Dermis blood vessel endothelial cell (primary cell): ENCODE data around the gene DEF6. TPM values are rescaled to one million over a fixed set of nuclear protein-coding genes. Genes with fewer than 3 reads are reported as not detected.
"Not testable (repeated sequence)": the region's sequence is repeated elsewhere in the genome, so short reads cannot be mapped to it uniquely, and the experiment has no call there.

ENCODE experiments used
- DNase-seq: peaks from one replicate; pipeline ENCODE4 v3.0.0; 2010
- total RNA-seq: library from RNA; depleted of rRNA; stranded (reverse); fragments of >200 nt; gene quantifications from 2 replicates; pipeline ENCODE4 v1.2.3, GENCODE V29; 2014

DEF6 gene
- total RNA-seq, 1 donor from 2014 or later, result 1.0 TPM

DNA sequence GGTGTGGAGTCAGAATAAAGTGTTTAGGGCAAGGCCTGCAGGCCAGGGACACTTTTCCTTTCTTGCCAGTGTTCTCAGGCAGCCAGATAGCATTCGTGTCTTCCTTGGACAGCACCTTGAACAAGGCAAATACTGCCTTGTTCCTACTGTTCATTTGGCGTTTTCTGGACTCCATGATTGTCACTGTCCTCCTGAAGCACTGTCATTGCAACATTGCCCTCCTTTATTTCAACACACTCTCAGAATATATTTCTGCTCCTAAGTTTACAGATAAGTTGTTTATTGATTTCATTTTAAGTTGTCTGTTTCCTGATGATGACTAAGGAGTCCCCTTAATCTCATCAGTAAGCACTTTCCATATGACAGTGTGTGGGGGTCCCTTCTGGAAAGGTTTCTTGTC lies 15.1 kb upstream of the DEF6 start:
- DNase-seq, result no peak

- no peak for DNase-seq
Measured at GRCh38 chr6:35283361-35283760, 14.3 kb upstream of the DEF6 start.

- DNase-seq, result no peak
Measured at GRCh38 chr6:35287671-35288396, 9.8 kb upstream of the DEF6 start.

GRCh38 chr6:35288834-35289233 lies 8.8 kb upstream of the DEF6 start:
- no peak for DNase-seq

DNA sequence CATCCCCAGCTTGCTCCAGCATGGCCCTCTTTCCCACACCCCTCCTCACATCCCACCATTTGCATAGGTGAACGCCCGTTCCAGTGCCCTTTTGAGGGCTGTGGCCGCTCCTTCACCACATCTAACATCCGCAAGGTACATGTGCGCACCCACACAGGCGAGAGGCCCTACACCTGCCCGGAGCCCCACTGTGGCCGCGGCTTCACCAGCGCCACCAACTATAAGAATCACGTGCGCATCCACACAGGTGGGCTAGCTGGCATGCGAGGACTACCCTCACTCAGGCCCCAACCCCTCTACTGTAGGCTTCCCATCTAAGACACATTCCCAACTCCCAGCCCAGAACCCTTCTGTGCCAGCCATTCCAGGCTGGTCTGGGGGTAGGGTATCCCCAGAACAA lies 6.1 kb upstream of the DEF6 start:
- no peak for DNase-seq

GRCh38 chr6:35292494-35292893 lies 5.1 kb upstream of the DEF6 start:
- no peak for DNase-seq

- DNase-seq, result no peak
Measured at GRCh38 chr6:35293681-35294080, 3.9 kb upstream of the DEF6 start.

GRCh38 chr6:35294308-35294945 lies 3.2 kb upstream of the DEF6 start:
- peak; percentile 68 for DNase-seq

DNA sequence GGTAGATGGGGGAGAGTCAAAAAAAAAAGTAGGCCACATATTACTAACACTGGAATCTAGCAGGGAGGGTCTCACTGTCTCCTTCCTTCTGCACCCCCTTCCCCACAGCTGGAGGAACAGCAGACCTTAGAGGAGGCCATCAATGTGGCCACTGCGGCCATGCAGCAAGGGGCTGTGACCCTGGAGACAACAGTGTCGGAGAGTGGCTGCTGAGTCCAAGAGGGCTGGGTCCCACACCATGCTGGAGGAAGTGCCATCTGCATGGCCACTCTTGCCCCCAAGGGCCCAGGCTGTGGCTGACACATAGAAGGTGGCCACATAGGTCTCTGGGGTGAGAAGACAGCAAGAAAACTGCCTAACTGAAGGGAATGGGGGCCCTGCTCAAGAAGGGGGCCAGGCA lies 2.6 kb upstream of the DEF6 start:
- no peak for DNase-seq

DNA sequence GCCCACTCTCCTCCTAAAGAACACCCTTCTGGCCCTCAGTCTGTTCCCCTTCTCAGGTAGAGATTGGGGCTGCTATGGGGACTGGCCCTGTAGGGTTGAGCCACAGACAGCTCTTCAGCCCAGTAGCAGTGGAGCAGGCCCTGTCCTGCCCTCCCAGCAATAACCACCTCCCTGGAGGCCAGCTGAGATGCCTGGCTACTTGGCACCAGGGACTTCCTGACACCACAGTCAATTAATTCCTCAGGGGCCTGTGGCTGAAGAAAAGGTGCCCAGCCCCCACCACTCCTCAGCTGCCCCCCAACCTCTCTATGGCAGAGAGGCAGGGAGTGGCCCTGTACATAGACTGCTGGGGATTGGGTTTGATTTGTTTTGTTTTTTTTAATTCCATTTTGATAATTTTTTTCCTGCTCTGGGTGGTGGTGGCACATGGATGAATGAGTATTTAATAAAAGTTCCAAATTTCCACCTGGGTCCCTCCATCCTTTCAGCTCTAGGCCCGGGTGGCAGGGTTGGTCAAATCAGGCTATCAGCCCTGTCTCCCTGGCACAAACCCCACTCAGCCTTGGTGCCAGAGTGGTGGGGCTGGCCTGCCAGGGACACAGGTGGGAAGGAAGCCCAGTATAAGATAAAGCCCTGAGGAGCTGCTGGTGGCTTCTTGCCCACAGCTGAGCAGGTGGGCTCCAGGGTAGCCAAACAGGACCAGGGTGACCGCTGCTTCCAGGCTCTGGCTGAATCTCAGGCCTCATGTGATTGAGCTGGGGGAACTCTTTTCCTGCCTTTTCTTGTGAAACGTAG lies 1.9 kb upstream of the DEF6 start:
- no peak for DNase-seq

GRCh38 chr6:35296931-35297600 lies 552 bp upstream of the DEF6 start:
- DNase-seq, result no peak

GRCh38 chr6:35298625-35299140 lies 1.1 kb downstream of the DEF6 start:
- DNase-seq, result no peak

DNA sequence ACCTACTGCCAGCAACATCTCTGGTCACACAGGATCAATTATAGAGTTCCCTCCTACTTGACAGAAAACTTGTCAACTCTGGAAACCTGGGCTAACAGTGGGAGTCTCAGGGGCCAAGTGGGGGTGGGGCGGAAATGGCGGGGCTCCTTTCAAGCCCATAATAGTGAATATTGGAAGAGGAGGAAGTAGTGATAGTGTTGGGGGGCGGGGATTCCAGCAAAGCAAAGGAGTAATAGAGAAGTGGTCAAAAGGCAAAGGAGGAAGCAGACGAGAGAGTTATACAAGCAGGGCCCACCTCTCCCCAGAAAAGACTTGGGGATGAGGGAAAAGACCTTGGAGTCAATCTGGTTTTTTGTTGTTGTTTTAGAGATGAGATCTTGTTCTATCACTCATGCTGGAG lies 2.1 kb downstream of the DEF6 start:
- DNase-seq, result no peak

DNA sequence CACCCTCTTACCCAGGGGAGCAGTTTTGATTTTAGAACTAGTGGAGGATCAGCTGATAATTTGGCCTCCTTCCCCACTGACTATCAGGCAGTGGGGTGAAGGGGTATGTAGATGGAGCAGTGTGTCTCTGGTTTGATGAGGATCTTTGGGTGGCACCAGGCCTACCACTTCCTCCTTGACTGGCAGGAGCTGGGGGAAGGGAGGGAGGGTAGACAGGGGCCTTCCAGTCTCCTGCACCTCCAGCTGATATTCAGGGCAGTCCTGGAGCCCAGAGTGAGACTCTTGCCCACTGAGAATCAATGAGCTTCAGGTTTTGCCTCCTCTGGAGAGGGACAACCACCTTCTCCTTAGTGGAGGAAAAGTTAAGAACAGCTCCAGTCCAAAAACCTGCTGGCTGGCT lies 3.2 kb downstream of the DEF6 start:
- no peak for DNase-seq

DNA sequence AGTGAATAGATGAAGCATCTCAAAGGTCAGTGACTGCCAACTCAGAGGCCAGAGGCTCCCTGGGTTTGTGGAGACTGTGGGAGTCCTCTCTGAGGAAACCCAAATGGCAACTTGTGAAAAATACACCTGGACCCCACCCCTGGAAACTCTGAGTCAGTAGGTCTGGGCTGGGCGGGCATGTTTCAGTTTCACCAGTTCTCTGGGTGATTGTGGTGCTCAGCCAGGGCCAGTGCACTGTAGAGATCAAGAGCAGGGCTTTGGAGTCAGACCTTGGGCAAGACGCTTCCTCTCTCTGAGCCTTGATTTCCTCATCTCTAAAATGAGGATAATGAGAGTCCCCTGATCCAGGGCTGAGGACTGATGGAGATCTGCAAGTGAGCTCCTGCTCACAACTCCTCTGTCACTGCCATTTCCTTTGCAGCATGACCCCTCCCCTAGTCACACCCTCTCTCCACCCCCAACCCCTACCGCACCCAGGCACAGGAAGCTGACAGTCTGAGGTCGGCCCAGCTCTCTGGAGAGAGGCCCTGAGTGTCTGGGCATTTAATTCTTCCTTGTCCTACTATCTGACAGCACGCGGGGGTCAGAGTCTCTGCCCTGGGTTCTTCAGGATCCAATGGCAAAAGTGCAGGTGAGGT lies 5.1 kb downstream of the DEF6 start:
- peak; percentile 6 for DNase-seq

DNA sequence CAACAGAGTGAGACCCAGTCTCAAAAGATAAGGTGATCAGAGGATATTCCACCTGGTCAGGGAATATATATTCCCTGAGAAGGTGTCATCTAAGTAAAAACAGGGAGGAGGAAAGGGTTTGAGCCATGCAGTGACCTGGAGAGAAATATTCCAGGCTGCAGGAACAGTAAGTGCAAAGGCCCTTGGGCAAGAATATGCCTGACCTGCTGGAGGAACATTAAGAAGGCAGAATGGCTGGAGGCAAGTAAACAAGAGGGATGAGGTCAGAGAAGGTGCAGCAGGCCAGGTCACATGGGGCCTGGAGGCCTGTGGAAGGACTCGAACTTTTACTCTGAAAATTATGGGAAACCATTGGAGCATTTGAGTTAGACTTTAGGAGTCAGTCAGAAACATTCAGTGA lies 6.7 kb downstream of the DEF6 start:
- no peak for DNase-seq

GRCh38 chr6:35305117-35305516 lies 7.5 kb downstream of the DEF6 start:
- no peak for DNase-seq

GRCh38 chr6:35307138-35307537 lies 9.5 kb downstream of the DEF6 start:
- not testable (repeated sequence) for DNase-seq

GRCh38 chr6:35308543-35308942 lies 10.9 kb downstream of the DEF6 start:
- not testable (repeated sequence) for DNase-seq

DNA sequence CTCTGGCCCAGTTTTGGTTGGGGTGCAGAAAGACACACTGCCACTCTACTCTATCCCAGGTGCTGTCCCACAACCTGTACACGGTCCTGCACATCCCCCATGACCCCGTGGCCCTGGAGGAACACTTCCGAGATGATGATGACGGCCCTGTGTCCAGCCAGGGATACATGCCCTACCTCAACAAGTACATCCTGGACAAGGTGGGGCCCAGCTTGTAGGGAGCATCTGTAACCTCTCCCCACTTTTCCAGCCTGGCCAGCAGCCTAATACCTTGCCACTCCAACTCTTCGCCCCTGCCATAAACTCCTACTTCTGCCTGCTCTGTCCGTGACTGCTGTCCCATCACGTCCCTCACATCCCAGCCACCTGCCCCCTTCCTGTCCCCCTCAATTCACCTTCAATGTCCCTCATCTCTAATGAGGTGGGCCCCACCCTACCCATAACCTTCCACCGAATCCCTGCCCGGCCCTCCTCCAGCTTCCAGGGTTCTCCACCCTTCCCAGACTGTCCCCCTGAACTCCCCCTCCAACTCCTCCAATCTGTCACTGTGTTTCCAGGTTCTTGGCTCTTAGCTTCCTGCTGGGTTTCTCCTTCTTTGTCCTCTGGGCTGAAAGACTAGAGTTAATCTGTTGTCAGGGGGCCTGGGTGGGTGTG lies 12.1 kb downstream of the DEF6 start:
- DNase-seq, result no peak

- DNase-seq, result no peak
Measured at GRCh38 chr6:35310265-35310831, 12.7 kb downstream of the DEF6 start.
